C4-2B (cell line): ENCODE data around the gene LRRIQ4.

Source experiments
- CTCF ChIP-seq: fragments of 450-650 bp; conservative IDR thresholded peaks from 2 replicates; pipeline ENCODE4 v1.5.1; 2017; ENCODE audit warnings: mild to moderate bottlenecking
- ZFX ChIP-seq: fragments of 450-650 bp; IDR thresholded peaks from 2 replicates; pipeline ENCODE4 v1.6.1; 2017

GRCh38 chr3:169838511-169839030, 25.9 kb downstream of the LRRIQ4 start:
- no peak for TF ChIP-seq CTCF
- no peak for TF ChIP-seq ZFX
